PC-3 (cell line): ENCODE measurements around the gene MPC1. TPM values are rescaled to one million over a fixed set of nuclear protein-coding genes. Genes with fewer than 3 reads are reported as not detected.
"Not testable (repeated sequence)": the region's sequence is repeated elsewhere in the genome, so short reads cannot be mapped to it uniquely, and the experiment has no call there.

Source experiments
- ATAC-seq: fragments of 200-7000 bp; cut with Tn5 transposase; 2 replicates; pipeline ENCODE4 v1.9.1; 2020; ENCODE audit warnings: mild to moderate bottlenecking, moderate library complexity
- BruUV-seq: library from RNA; stranded (reverse); fragments of 400-500 nt; replicated peaks from 2 replicates; lab custom pipeline; 2021; lab: Mats Ljungman, UMichigan
- CTCF ChIA-PET: fragments of 300-600 bp; sonication (Branson Sonifier 250); formaldehyde crosslinking; loops from one replicate; lab custom pipeline; 2022; ENCODE audit warnings: antibody characterized with exemption; lab: Charles Lee
- POLR2A ChIA-PET: fragments of 300-600 bp; sonication (Branson Sonifier 250); formaldehyde crosslinking; loops from one replicate; lab custom pipeline; 2022; ENCODE audit warnings: antibody characterized with exemption; ENCODE audit not compliant: unreplicated experiment; lab: Charles Lee
- DNase-seq: peaks from one replicate; pipeline ENCODE4 v3.0.0-alpha.2; 2015
- H2AFZ ChIP-seq: fragments of 300-600 bp; sonication (generic); 2 replicates; pipeline ENCODE4 v1.6.0; 2016; ENCODE audit warnings: antibody characterized with exemption, low read length
- H3F3A ChIP-seq: fragments of 300-600 bp; sonication (generic); one replicate; pipeline ENCODE4 v1.6.0; 2017; ENCODE audit warnings: antibody characterized with exemption, low read length, control low read depth, mild to moderate bottlenecking; ENCODE audit not compliant: unreplicated experiment
- H3K27ac ChIP-seq: fragments of 300-600 bp; sonication (generic); 2 replicates; pipeline ENCODE4 v1.5.1; 2016; ENCODE audit warnings: mild to moderate bottlenecking, low read length
- H3K27me3 ChIP-seq: fragments of 300-600 bp; sonication (generic); 2 replicates; pipeline ENCODE4 v1.6.1; 2016; ENCODE audit warnings: low read length, mixed read lengths
- H3K36me3 ChIP-seq: fragments of 300-600 bp; sonication (generic); 2 replicates; pipeline ENCODE4 v1.6.1; 2016; ENCODE audit warnings: low read depth, mixed run types, low read length, mixed read lengths
- H3K4me1 ChIP-seq: fragments of 300-600 bp; sonication (generic); 2 replicates; pipeline ENCODE4 v1.5.1; 2016; ENCODE audit warnings: low read length; ENCODE audit not compliant: insufficient read depth
- H3K4me2 ChIP-seq: fragments of 300-600 bp; sonication (generic); 2 replicates; pipeline ENCODE4 v1.6.0; 2016; ENCODE audit warnings: low read length
- H3K4me3 ChIP-seq: fragments of 300-600 bp; sonication (generic); 2 replicates; pipeline ENCODE4 v1.5.1; 2016; ENCODE audit warnings: mild to moderate bottlenecking, low read length, mixed read lengths
- H3K79me2 ChIP-seq: fragments of 300-600 bp; sonication (generic); 2 replicates; pipeline ENCODE4 v1.6.1; 2017; ENCODE audit warnings: low read length, mixed read lengths
- H3K9ac ChIP-seq: fragments of 300-600 bp; sonication (generic); 2 replicates; pipeline ENCODE4 v1.6.0; 2016; ENCODE audit warnings: mild to moderate bottlenecking, low read length
- H3K9me2 ChIP-seq: fragments of 300-600 bp; sonication (generic); replicated peaks from 2 replicates; pipeline ENCODE4 v1.6.1; 2016; ENCODE audit warnings: mixed run types, low read length, mixed read lengths
- H3K9me3 ChIP-seq: fragments of 300-600 bp; sonication (generic); 2 replicates; pipeline ENCODE4 v1.6.1; 2016; ENCODE audit warnings: low read length, mixed read lengths
- H4K20me1 ChIP-seq: fragments of 300-600 bp; sonication (generic); 2 replicates; pipeline ENCODE4 v1.6.1; 2016; ENCODE audit warnings: low read length, mixed read lengths
- CTCF ChIP-seq: fragments of 300-600 bp; sonication (generic); conservative IDR thresholded peaks from 2 replicates; pipeline ENCODE4 v1.5.1; 2017; ENCODE audit warnings: antibody characterized with exemption, low read depth, mild to moderate bottlenecking, low read length
- EZH2 ChIP-seq: fragments of 300-600 bp; sonication (generic); IDR thresholded peaks from one replicate; pipeline ENCODE4 v1.6.1; 2017; ENCODE audit warnings: antibody characterized with exemption, mild to moderate bottlenecking, low read length; ENCODE audit not compliant: unreplicated experiment
- EZH2phosphoT487 ChIP-seq: fragments of 300-600 bp; sonication (generic); IDR thresholded peaks from 2 replicates; pipeline ENCODE4 v1.6.1; 2018; ENCODE audit warnings: mild to moderate bottlenecking, antibody characterized with exemption, low read length, borderline replicate concordance
- intact Hi-C: fragments of 100-400 bp; cut with micrococcal nuclease; formaldehyde crosslinking; loops from 2 replicates; pipeline ENCODE4 v1.9.0; 2023
- total RNA-seq: library from RNA; depleted of rRNA; stranded (reverse); fragments of >200 nt; gene quantifications from 2 replicates; pipeline ENCODE4 v1.2.3, GENCODE V29; 2014

The MPC1 gene
- total RNA-seq, 1 experiment from 2014 or later = 26.7 TPM

DNA sequence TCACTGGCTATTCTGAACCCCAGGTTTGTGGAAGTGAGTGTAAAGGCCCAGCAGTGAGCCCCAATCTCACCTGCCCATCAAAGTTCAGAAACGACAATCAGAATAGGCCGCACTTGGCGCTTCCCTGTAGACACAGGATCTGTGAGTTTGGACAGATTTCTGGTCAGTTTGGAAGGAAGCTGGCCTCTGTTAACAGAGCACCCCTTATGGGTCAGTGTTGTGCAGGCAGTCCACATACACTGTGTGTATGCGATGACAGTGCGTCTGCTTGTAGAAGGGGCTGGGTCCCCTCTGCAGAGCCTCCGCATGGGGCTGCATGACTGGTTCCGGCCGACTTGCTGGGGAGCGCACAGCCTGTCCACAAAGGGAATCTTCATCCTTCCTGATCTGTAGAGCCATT, 3.4 kb upstream of the MPC1 start:
- ChIA-PET POLR2A (no interaction called here), CTCF (no interaction called here)
- ATAC-seq (no peak), DNase-seq (no peak)
- Histone ChIP-seq H3K4me2 (no peak overlapping the region), H3K79me2 (no peaks in the 10 kb centered on the region), H3K36me3 (no peaks in the 10 kb centered on the region), H3K27me3 (no peaks in the 10 kb centered on the region), H2AFZ (no peak overlapping the region), H3K4me1 (peaks cover under 1% of the 10 kb centered on the region; the same call in 1 of the 2 replicates), H3K4me3 (no peak overlapping the region), H3K9me3 (no peaks in the 10 kb centered on the region), H3F3A (no peaks in the 10 kb centered on the region), H4K20me1 (no peaks in the 10 kb centered on the region), H3K27ac (no peak overlapping the region), H3K9me2 (no peaks in the 10 kb centered on the region), H3K9ac (no peak overlapping the region)
- no TSS peak for BruUV-seq
- TF ChIP-seq EZH2 = no peak
- TF ChIP-seq EZH2phosphoT487 = no peak
- intact Hi-C loops = no loop called here

DNA sequence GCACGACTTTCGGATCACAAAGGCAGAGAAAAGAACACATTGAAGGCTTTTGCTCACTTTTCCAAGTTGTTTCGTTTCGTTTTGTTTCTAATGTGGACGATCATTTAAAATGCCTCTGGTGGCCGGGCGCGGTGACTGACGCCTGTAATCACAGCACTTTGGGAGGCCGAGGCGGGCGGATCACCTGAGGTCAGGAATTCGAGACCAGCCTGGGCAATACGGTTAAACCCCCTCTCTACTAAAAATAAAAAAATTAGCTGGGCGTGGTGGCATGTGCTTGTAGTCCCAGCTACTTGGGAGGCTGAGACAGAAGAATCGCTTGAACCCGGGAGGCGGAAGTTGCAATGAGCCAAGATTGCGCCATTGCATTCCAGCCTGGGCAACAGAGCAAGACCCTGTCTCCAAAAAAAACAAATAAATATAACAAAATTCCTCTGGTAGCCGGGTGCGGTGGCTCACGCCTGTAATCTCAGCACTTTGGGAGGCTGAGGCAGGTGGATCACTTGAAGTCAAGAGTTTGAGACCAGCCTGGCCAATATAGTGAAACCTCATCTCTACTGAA, 1.1 kb upstream of the MPC1 start:
- H3K27me3 ChIP-seq, H3K9me3 ChIP-seq, H3K9me2 ChIP-seq, POLR2A ChIA-PET, H3F3A ChIP-seq, CTCF ChIA-PET, H3K4me1 ChIP-seq, H3K79me2 ChIP-seq, H3K36me3 ChIP-seq, H4K20me1 ChIP-seq, DNase-seq: not testable (repeated sequence)
- H3K4me3 ChIP-seq = peak overlapping the region; percentile 88
- TSS peak; percentile 38 for BruUV-seq
- H3K27ac ChIP-seq = peak overlapping the region; percentile 72
- H2AFZ ChIP-seq = peak overlapping the region; percentile 74
- peak overlapping the region; percentile 74 for H3K9ac ChIP-seq
- ATAC-seq = peak; percentile 11; the same call in 1 of the 2 replicates
- intact Hi-C loops = loop anchor here (2.0 to 5.0 kb wide), 3 partner anchors 41 to 107 kb away; partner anchors contain the start of gene SFT2D1
- peak overlapping the region; percentile 93 for H3K4me2 ChIP-seq

DNA sequence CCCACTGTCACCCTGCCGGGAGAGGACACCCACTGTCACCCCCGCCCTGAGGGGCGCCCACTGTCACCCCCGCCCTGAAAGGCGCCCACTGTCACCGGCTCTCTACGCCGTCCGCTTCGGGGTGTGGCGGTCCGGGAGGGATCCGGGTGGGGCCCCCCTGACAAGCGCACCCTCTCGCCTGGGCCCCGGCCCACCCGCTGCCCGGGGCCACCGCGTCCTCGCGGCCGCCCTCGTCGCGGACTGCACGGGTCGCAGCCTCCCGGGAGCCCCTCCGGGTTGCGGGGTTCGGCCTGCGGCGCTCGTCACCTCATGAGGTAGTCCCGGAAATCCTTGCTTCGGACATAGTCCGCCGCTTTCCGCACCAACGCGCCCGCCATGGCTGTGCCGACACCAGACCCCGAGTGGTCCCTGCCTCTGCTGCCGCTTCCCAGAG, 224 bp downstream of the MPC1 start:
- no peak for ATAC-seq
- POLR2A ChIA-PET = no interaction called here
- BruUV-seq = no TSS peak

More for the DNA sequence above, 224 bp downstream of the MPC1 start:
- no peak for DNase-seq
- no peaks in the 10 kb centered on the region for H3F3A ChIP-seq
- no peak overlapping the region for H3K27ac ChIP-seq
- H3K4me1 ChIP-seq = peaks cover 4% of the 10 kb centered on the region
- H3K9me3 ChIP-seq = no peaks in the 10 kb centered on the region
- no peaks in the 10 kb centered on the region for H4K20me1 ChIP-seq
- H3K4me2 ChIP-seq = peak overlapping the region; percentile 93
- CTCF ChIA-PET = no interaction called here
- H3K27me3 ChIP-seq = no peaks in the 10 kb centered on the region
- no peak for TF ChIP-seq EZH2
- no peak for TF ChIP-seq EZH2phosphoT487
- no peak for TF ChIP-seq CTCF
- intact Hi-C loops = loop anchor here (2.0 to 5.0 kb wide), 3 partner anchors 40 to 105 kb away; partner anchors contain the start of gene SFT2D1
- H3K9me2 ChIP-seq = no peaks in the 10 kb centered on the region
- H3K9ac ChIP-seq = peak overlapping the region; percentile 41; the same call in 1 of the 2 replicates
- peak overlapping the region; percentile 95 for H2AFZ ChIP-seq
- H3K4me3 ChIP-seq = peak overlapping the region; percentile 88
- no peaks in the 10 kb centered on the region for H3K36me3 ChIP-seq
- H3K79me2 ChIP-seq = no peaks in the 10 kb centered on the region
